Thyroid gland (tissue), 4 donors: Measurements from ENCODE around the gene PSME1.

Source experiments
- POLR2A ChIP-seq, 2 donors: fragments of 450-650 bp; IDR thresholded peaks; one replicate each; pipeline ENCODE4 v1.6.1; 2017; ENCODE audit warnings: antibody characterized with exemption in 2 of 2, mild to moderate bottlenecking in 2 of 2, moderate library complexity in 1 of 2
- TF ChIP-seq, protein P1 (sequence below), 6 experiments: fragments of 200-600 bp in 3 of 6; fragments of 450-650 bp in 3 of 6; sonication (generic) in 3 of 6; IDR thresholded peaks; one replicate each; pipeline ENCODE4 v1.5.1; 2016 to 2019; ENCODE audit warnings: antibody characterized with exemption in 6 of 6, mild to moderate bottlenecking in 2 of 6, inconsistent platforms in 1 of 6, moderate library complexity in 1 of 6

DNA sequence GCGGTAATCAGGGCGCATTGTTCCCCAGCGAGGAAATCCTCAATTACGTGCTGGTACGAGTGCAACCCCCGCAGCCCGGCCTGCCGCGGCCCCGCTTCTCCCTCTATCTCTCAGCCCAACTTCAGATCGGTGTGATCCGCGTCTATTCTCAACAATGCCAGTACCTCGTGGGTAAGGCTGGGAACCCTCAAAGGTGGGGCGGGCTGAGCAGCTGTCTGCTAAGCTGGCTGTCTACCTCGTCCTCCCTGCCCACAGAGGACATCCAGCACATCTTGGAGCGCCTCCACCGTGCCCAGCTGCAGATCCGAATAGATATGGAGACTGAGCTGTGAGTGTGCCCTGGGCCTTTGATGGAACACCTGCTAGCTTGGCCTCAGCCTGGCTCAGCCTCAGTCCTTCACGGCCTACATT is 36.9 kb downstream of the PSME1 start:
- TF ChIP-seq, protein P1, sequence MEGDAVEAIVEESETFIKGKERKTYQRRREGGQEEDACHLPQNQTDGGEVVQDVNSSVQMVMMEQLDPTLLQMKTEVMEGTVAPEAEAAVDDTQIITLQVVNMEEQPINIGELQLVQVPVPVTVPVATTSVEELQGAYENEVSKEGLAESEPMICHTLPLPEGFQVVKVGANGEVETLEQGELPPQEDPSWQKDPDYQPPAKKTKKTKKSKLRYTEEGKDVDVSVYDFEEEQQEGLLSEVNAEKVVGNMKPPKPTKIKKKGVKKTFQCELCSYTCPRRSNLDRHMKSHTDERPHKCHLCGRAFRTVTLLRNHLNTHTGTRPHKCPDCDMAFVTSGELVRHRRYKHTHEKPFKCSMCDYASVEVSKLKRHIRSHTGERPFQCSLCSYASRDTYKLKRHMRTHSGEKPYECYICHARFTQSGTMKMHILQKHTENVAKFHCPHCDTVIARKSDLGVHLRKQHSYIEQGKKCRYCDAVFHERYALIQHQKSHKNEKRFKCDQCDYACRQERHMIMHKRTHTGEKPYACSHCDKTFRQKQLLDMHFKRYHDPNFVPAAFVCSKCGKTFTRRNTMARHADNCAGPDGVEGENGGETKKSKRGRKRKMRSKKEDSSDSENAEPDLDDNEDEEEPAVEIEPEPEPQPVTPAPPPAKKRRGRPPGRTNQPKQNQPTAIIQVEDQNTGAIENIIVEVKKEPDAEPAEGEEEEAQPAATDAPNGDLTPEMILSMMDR (IDR thresholded peaks at IDR 0.05): no peak
- TF ChIP-seq POLR2A (IDR thresholded peaks at IDR 0.05): no peak
